Astrocyte (in vitro differentiated cells and primary cell): Measurements from ENCODE around the gene DZIP3. TPM values are rescaled to one million over a fixed set of nuclear protein-coding genes. Genes with fewer than 3 reads are reported as not detected.

Experiments used
- DNase-seq: peaks from one replicate; pipeline ENCODE4 v3.0.0-alpha.2; 2010; ENCODE audit warnings: low read depth
- FAIRE-seq: peaks from 2 replicates; lab custom pipeline; 2011; peaks lifted over from hg19 to GRCh38; lab: Jason Lieb, UNC
- H2AFZ ChIP-seq: 2 replicates; pipeline ENCODE4 v1.6.0; 2012; ENCODE audit warnings: low read depth, low read length, inconsistent platforms
- H3K27ac ChIP-seq: 2 replicates; pipeline ENCODE4 v1.5.1; 2011; ENCODE audit warnings: low read depth, low read length, inconsistent platforms
- H3K27me3 ChIP-seq: 2 replicates; pipeline ENCODE4 v1.6.0; 2011; ENCODE audit warnings: low read length, inconsistent platforms; ENCODE audit not compliant: insufficient read depth
- H3K36me3 ChIP-seq: 2 replicates; pipeline ENCODE4 v1.5.1; 2011; ENCODE audit warnings: low read length, inconsistent platforms; ENCODE audit not compliant: insufficient read depth
- H3K4me1 ChIP-seq: 2 replicates; pipeline ENCODE4 v1.5.1; 2011; ENCODE audit warnings: low read length, inconsistent platforms; ENCODE audit not compliant: insufficient read depth
- H3K4me2 ChIP-seq: 2 replicates; pipeline ENCODE4 v1.6.0; 2012; ENCODE audit warnings: low read length, inconsistent platforms
- H3K4me3 ChIP-seq: 2 replicates; pipeline ENCODE4 v1.5.1; 2011; ENCODE audit warnings: low read depth, mild to moderate bottlenecking, low read length, inconsistent platforms; ENCODE audit not compliant: insufficient read depth
- H3K79me2 ChIP-seq: 2 replicates; pipeline ENCODE4 v1.6.0; 2012; ENCODE audit warnings: mild to moderate bottlenecking, low read length, inconsistent platforms; ENCODE audit not compliant: insufficient read depth
- H3K9ac ChIP-seq: 2 replicates; pipeline ENCODE4 v1.6.0; 2012; ENCODE audit warnings: mild to moderate bottlenecking, low read length, inconsistent platforms
- H3K9me3 ChIP-seq: 2 replicates; pipeline ENCODE4 v1.5.1; 2012; ENCODE audit warnings: low read depth, mild to moderate bottlenecking, low read length, inconsistent platforms; ENCODE audit not compliant: insufficient read depth
- H4K20me1 ChIP-seq: 2 replicates; pipeline ENCODE4 v1.6.0; 2012; ENCODE audit warnings: low read length, inconsistent platforms; ENCODE audit not compliant: insufficient read depth
- H3K27ac Mint-ChIP-seq: one replicate; pipeline ENCODE4 v1.8.0; 2021; ENCODE audit warnings: mild to moderate bottlenecking, mixed read lengths; ENCODE audit not compliant: unreplicated experiment
- H3K27me3 Mint-ChIP-seq: one replicate; pipeline ENCODE4 v1.8.0; 2021; ENCODE audit warnings: low read depth, mixed read lengths; ENCODE audit not compliant: unreplicated experiment
- H3K36me3 Mint-ChIP-seq: one replicate; pipeline ENCODE4 v1.8.0; 2021; ENCODE audit warnings: low read depth, mixed read lengths; ENCODE audit not compliant: unreplicated experiment
- H3K4me1 Mint-ChIP-seq: one replicate; pipeline ENCODE4 v1.8.0; 2021; ENCODE audit warnings: low read depth, mixed read lengths; ENCODE audit not compliant: unreplicated experiment
- H3K4me3 Mint-ChIP-seq: one replicate; pipeline ENCODE4 v1.8.0; 2021; ENCODE audit warnings: mild to moderate bottlenecking, moderate library complexity, mixed read lengths; ENCODE audit not compliant: unreplicated experiment
- H3K9me3 Mint-ChIP-seq: one replicate; pipeline ENCODE4 v1.8.0; 2021; ENCODE audit warnings: mild to moderate bottlenecking, mixed read lengths; ENCODE audit not compliant: unreplicated experiment
- EZH2 ChIP-seq: IDR thresholded peaks from 2 replicates; pipeline ENCODE4 v1.6.1; 2012; ENCODE audit warnings: mild to moderate bottlenecking, low read length, inconsistent platforms; ENCODE audit not compliant: insufficient read depth
- total RNA-seq: library from RNA; stranded (reverse); gene quantifications from 2 replicates; pipeline ENCODE4 v1.2.1, GENCODE V29; 2021
- TF ChIP-seq, protein P1 (sequence below): IDR thresholded peaks from 2 replicates; pipeline ENCODE4 v1.5.1; 2011; ENCODE audit warnings: low read depth, mild to moderate bottlenecking, inconsistent platforms, low read length, moderate library complexity; ENCODE audit not compliant: insufficient read depth

The DZIP3 gene
- total RNA-seq, 1 donor from 2014 or later = 12.9 TPM

DNA sequence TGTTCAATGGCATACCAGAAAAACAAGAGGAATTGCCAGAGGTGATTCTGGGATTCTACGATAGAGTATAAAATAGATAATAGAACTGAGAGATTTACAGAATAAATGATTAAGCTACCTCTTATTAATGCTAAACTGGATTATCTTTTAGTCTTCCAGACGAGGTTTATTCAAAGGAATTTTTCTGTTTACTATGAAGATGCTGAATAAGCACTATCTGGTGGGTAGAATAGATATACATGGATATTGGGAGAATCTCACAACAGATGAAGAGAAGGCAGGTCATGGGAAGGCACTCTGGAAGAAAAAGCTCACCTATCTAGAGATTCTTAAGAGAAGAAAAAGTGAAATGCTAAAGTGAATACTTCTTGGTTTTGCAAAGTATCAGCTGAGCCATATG, 11.5 kb upstream of the DZIP3 start:
- TF ChIP-seq EZH2 = no peak
- TF ChIP-seq, protein P1, sequence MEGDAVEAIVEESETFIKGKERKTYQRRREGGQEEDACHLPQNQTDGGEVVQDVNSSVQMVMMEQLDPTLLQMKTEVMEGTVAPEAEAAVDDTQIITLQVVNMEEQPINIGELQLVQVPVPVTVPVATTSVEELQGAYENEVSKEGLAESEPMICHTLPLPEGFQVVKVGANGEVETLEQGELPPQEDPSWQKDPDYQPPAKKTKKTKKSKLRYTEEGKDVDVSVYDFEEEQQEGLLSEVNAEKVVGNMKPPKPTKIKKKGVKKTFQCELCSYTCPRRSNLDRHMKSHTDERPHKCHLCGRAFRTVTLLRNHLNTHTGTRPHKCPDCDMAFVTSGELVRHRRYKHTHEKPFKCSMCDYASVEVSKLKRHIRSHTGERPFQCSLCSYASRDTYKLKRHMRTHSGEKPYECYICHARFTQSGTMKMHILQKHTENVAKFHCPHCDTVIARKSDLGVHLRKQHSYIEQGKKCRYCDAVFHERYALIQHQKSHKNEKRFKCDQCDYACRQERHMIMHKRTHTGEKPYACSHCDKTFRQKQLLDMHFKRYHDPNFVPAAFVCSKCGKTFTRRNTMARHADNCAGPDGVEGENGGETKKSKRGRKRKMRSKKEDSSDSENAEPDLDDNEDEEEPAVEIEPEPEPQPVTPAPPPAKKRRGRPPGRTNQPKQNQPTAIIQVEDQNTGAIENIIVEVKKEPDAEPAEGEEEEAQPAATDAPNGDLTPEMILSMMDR = no peak
- Histone ChIP-seq H3K4me2 (no peak overlapping the region), H3K27ac (no peak overlapping the region), H3K4me3 (no peak overlapping the region), H3K9ac (no peak overlapping the region), H3K4me1 (no peaks in the 10 kb centered on the region), H3K36me3 (peaks cover 20% of the 10 kb centered on the region), H3K9me3 (no peaks in the 10 kb centered on the region), H4K20me1 (no peaks in the 10 kb centered on the region), H2AFZ (no peak overlapping the region), H3K79me2 (peaks cover 7% of the 10 kb centered on the region), H3K27me3 (no peaks in the 10 kb centered on the region)
- peaks cover 1% of the 10 kb centered on the region for H3K36me3 Mint-ChIP-seq
- H3K4me3 Mint-ChIP-seq = no peak overlapping the region
- H3K27ac Mint-ChIP-seq = no peak overlapping the region
- H3K9me3 Mint-ChIP-seq = no peaks in the 10 kb centered on the region
- no peaks in the 10 kb centered on the region for H3K27me3 Mint-ChIP-seq
- H3K4me1 Mint-ChIP-seq = no peaks in the 10 kb centered on the region
- FAIRE-seq = no peak
- no peak for DNase-seq

DNA sequence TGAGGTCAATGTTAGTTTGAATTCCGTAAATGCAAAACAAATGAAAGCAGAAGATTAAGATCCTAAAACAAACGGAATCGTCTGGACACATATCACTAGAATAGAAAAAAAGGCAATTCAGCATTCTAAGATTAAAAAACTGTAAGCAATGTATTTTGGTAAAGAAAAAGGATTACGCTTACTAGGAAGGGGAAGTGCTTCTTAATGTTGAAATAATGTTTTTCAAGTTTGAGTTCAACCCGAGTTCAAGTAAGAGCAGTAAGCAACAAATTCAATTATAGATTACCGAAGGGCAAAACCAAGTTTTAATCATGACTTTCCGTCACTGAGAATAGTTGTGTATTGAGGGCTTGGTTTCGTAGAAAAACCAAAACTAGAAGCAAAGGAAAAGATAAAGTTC, 921 bp upstream of the DZIP3 start:
- Mint-ChIP-seq H3K27ac (peak overlapping the region; percentile 99), H3K36me3 (no peaks in the 10 kb centered on the region), H3K4me1 (peaks cover 13% of the 10 kb centered on the region), H3K9me3 (no peaks in the 10 kb centered on the region), H3K27me3 (no peaks in the 10 kb centered on the region), H3K4me3 (peak overlapping the region; percentile 99)
- no peak for DNase-seq
- H3K36me3 ChIP-seq = no peaks in the 10 kb centered on the region
- peak overlapping the region; percentile 99 for H3K27ac ChIP-seq
- peak overlapping the region; percentile 89 for H3K4me2 ChIP-seq
- H3K4me3 ChIP-seq = peak overlapping the region; percentile 98
- no peaks in the 10 kb centered on the region for H3K27me3 ChIP-seq
- no peaks in the 10 kb centered on the region for H3K9me3 ChIP-seq
- peaks cover 64% of the 10 kb centered on the region for H3K79me2 ChIP-seq
- TF ChIP-seq, protein P1 = no peak
- no peak for TF ChIP-seq EZH2
- H3K9ac ChIP-seq = peak overlapping the region; percentile 96
- H4K20me1 ChIP-seq = no peaks in the 10 kb centered on the region
- H3K4me1 ChIP-seq = peaks cover 7% of the 10 kb centered on the region
- H2AFZ ChIP-seq = peak overlapping the region; percentile 95
- FAIRE-seq = peak; percentile 23

GRCh38 chr3:108589998-108590323, 439 bp downstream of the DZIP3 start:
- Histone ChIP-seq H3K4me1 (peaks cover 7% of the 10 kb centered on the region), H3K9me3 (no peaks in the 10 kb centered on the region), H3K79me2 (peaks cover 50% of the 10 kb centered on the region), H3K27me3 (no peaks in the 10 kb centered on the region), H3K9ac (peak overlapping the region; percentile 96), H4K20me1 (no peaks in the 10 kb centered on the region), H3K4me3 (peak overlapping the region; percentile 98), H3K27ac (peak overlapping the region; percentile 99), H2AFZ (peak overlapping the region; percentile 95), H3K4me2 (peak overlapping the region; percentile 89), H3K36me3 (no peaks in the 10 kb centered on the region)
- Mint-ChIP-seq H3K27ac (peak overlapping the region; percentile 99), H3K9me3 (no peaks in the 10 kb centered on the region), H3K27me3 (no peaks in the 10 kb centered on the region), H3K4me3 (peak overlapping the region; percentile 99), H3K4me1 (peaks cover 9% of the 10 kb centered on the region), H3K36me3 (no peaks in the 10 kb centered on the region)
- DNase-seq (no peak), FAIRE-seq (no peak)
- TF ChIP-seq, protein P1 = no peak
- no peak for TF ChIP-seq EZH2
